PC-3 (cell line): Measurements from ENCODE around the gene MCCC1.
"Not testable (repeated sequence)": the region's sequence is repeated elsewhere in the genome, so short reads cannot be mapped to it uniquely, and the experiment has no call there.

Source experiments
- CTCF ChIP-seq: fragments of 300-600 bp; sonication (generic); conservative IDR thresholded peaks from 2 replicates; pipeline ENCODE4 v1.5.1; 2017; ENCODE audit warnings: antibody characterized with exemption, low read depth, mild to moderate bottlenecking, low read length
- EZH2 ChIP-seq: fragments of 300-600 bp; sonication (generic); IDR thresholded peaks from one replicate; pipeline ENCODE4 v1.6.1; 2017; ENCODE audit warnings: antibody characterized with exemption, mild to moderate bottlenecking, low read length; ENCODE audit not compliant: unreplicated experiment
- EZH2phosphoT487 ChIP-seq: fragments of 300-600 bp; sonication (generic); IDR thresholded peaks from 2 replicates; pipeline ENCODE4 v1.6.1; 2018; ENCODE audit warnings: mild to moderate bottlenecking, antibody characterized with exemption, low read length, borderline replicate concordance

- not testable (repeated sequence) for TF ChIP-seq EZH2phosphoT487, CTCF, EZH2
Observed at GRCh38 chr3:182993486-182994201, 105.7 kb downstream of the MCCC1 start.
